Stomach (tissue), 9 donors: ENCODE measurements around the gene TRIM62. TPM values are rescaled to one million over a fixed set of nuclear protein-coding genes. Genes with fewer than 3 reads are reported as not detected.
A peak's percentile ranks its signal among the peaks of the same experiment; 100 is the strongest.

Experiments used
- DNase-seq, 2 donors: peaks; one replicate each; pipeline versions ENCODE4 v3.0.0 to v3.0.0-alpha.2; 2013 to 2019
- H3K27ac ChIP-seq, 5 donors: fragments of 200-600 bp in 4 of 5; sonication (generic) in 4 of 5; one replicate each; pipeline ENCODE4 v1.5.1; 2013 to 2019; ENCODE audit warnings: mild to moderate bottlenecking in 1 of 5, moderate library complexity in 1 of 5
- H3K27me3 ChIP-seq, 3 donors: fragments of 200-600 bp; sonication (generic); one replicate each; pipeline ENCODE4 v1.5.1; 2017 to 2019; ENCODE audit warnings: mixed run types in 1 of 3
- H3K36me3 ChIP-seq, 4 donors: fragments of 200-600 bp; sonication (generic); 1 replicate in 3 of 4; 2 replicates in 1 of 4; pipeline ENCODE4 v1.5.1; 2016 to 2019
- H3K4me1 ChIP-seq, 4 donors: fragments of 200-600 bp; sonication (generic); one replicate each; pipeline ENCODE4 v1.5.1; 2016 to 2019
- H3K4me3 ChIP-seq, 4 donors: fragments of 200-600 bp; sonication (generic) in 3 of 4; one replicate each; pipeline ENCODE4 v1.5.1; 2016 to 2019; ENCODE audit warnings: mild to moderate bottlenecking in 1 of 4
- H3K9me3 ChIP-seq, 4 donors: fragments of 200-600 bp; sonication (generic); one replicate each; pipeline ENCODE4 v1.5.1; 2016 to 2019
- CTCF ChIP-seq, 7 experiments: fragments of 450-650 bp in 4 of 7; fragments of 200-600 bp in 3 of 7; sonication (generic) in 3 of 7; IDR thresholded peaks; one replicate each; pipeline ENCODE4 v1.5.1; 2016 to 2019; ENCODE audit warnings: antibody characterized with exemption in 7 of 7, control low read depth in 2 of 7, mild to moderate bottlenecking in 1 of 7
- EP300 ChIP-seq: sonication (generic); formaldehyde crosslinking; IDR thresholded peaks from one replicate; pipeline ENCODE4 v1.6.1; 2017; ENCODE audit warnings: antibody characterized with exemption
- POLR2A ChIP-seq, 4 donors: fragments of 450-650 bp; IDR thresholded peaks; one replicate each; pipeline ENCODE4 v1.6.1; 2016; ENCODE audit warnings: antibody characterized with exemption in 4 of 4, control low read depth in 2 of 4, mild to moderate bottlenecking in 1 of 4, moderate library complexity in 1 of 4
- POLR2AphosphoS5 ChIP-seq, 3 donors: sonication (generic); formaldehyde crosslinking; IDR thresholded peaks; one replicate each; pipeline ENCODE4 v1.6.1; 2016; ENCODE audit warnings: antibody characterized with exemption in 3 of 3
- WGBS, 5 donors: extraction: QIAGEN DNeasy Blood & Tissue Kit in 3 of 5; methylation state at CpG; one replicate each; pipeline versions ENCODE4 v1.1.5 to v1.1.7; 2013 to 2018; 5-methylcytosine and 5-hydroxymethylcytosine counted together
- intact Hi-C: fragments of 100-400 bp; cut with DNase I; formaldehyde crosslinking; loops from one replicate; pipeline ENCODE4 v1.15.1; 2023; ENCODE audit warnings: low total_unique reads
- polyA plus RNA-seq, 3 donors: library from polyadenylated mRNA; stranded (reverse); fragments of 200-250 nt; gene quantifications; one replicate each; pipeline ENCODE4 v1.2.3, GENCODE V29; 2013
- total RNA-seq, 5 donors: library from RNA; depleted of rRNA; stranded (reverse); fragments of >200 nt; gene quantifications; one replicate each; pipeline versions ENCODE4 v1.1.0 to v1.2.3, GENCODE V29; 2014 to 2016
- donor health status: healthy with polysubstance abuse.
- donor health status: Bipolar disorder and iron deficiency.
- donor health status: healthy.

Gene TRIM62
- total and polyA plus RNA-seq, 8 donors = 0.76 to 18.1 (median 3.1) TPM

GRCh38 chr1:33146003-33146402 is 35.8 kb downstream of the TRIM62 start:
- no peak for DNase-seq
- no peak for TF ChIP-seq CTCF (IDR thresholded peaks at IDR 0.05)
- no peak for TF ChIP-seq POLR2AphosphoS5 (IDR thresholded peaks at IDR 0.05)
- TF ChIP-seq POLR2A (IDR thresholded peaks at IDR 0.05) = no peak
- no peaks in the 10 kb centered on the region for H3K9me3 ChIP-seq
- H3K27ac ChIP-seq = no peak overlapping the region
- H3K27me3 ChIP-seq = no peaks in the 10 kb centered on the region
- intact Hi-C loops = no loop called here
- peaks cover 18 to 34% (median 27%) of the 10 kb centered on the region in 4 donors for H3K4me1 ChIP-seq
- no peak overlapping the region for H3K4me3 ChIP-seq
- 82 to 95% (median 88%) methylated on average over 3 of the region's 3 CpGs for WGBS, 5 donors
- peaks cover 13 to 37% (median 32%) of the 10 kb centered on the region in 4 donors for H3K36me3 ChIP-seq

GRCh38 chr1:33143698-33144097 is 38.1 kb downstream of the TRIM62 start:
- intact Hi-C loops = no loop called here
- H3K27ac ChIP-seq = peak overlapping the region in 1 of 5 donors; percentile 47
- peaks cover 13 to 37% (median 32%) of the 10 kb centered on the region in 4 donors for H3K36me3 ChIP-seq
- WGBS, 5 donors = 64 to 84% (median 73%) methylated on average over 2 of the region's 2 CpGs
- H3K4me1 ChIP-seq = peaks cover 0 to 26% (median 16%) of the 10 kb centered on the region in 4 donors
- no peak for DNase-seq
- H3K9me3 ChIP-seq = no peaks in the 10 kb centered on the region
- no peaks in the 10 kb centered on the region for H3K27me3 ChIP-seq
- H3K4me3 ChIP-seq = no peak overlapping the region
- TF ChIP-seq EP300 (no peak), POLR2A (IDR thresholded peaks at IDR 0.05) (no peak), CTCF (IDR thresholded peaks at IDR 0.05) (no peak), POLR2AphosphoS5 (IDR thresholded peaks at IDR 0.05) (no peak)

GRCh38 chr1:33143176-33143575 is 38.7 kb downstream of the TRIM62 start:
- TF ChIP-seq POLR2A (IDR thresholded peaks at IDR 0.05) (no peak), CTCF (IDR thresholded peaks at IDR 0.05) (no peak), POLR2AphosphoS5 (IDR thresholded peaks at IDR 0.05) (no peak), EP300 (no peak)
- 50 to 62% (median 54%) methylated on average over 4 of the region's 4 CpGs for WGBS, 5 donors
- no peak overlapping the region for H3K4me3 ChIP-seq
- no peaks in the 10 kb centered on the region for H3K9me3 ChIP-seq
- H3K36me3 ChIP-seq = peaks cover 13 to 37% (median 32%) of the 10 kb centered on the region in 4 donors
- intact Hi-C loops = no loop called here
- peak in 1 of 2 donors; percentile 89 for DNase-seq
- no peaks in the 10 kb centered on the region for H3K27me3 ChIP-seq
- H3K4me1 ChIP-seq = peaks cover 0 to 26% (median 16%) of the 10 kb centered on the region in 4 donors
- peak overlapping the region in 1 of 5 donors; percentile 47 for H3K27ac ChIP-seq

- 50 to 60% (median 53%) methylated on average over 6 to 7 of the region's 7 CpGs for WGBS, 5 donors
- intact Hi-C loops = no loop called here
- H3K27me3 ChIP-seq = no peaks in the 10 kb centered on the region
- no peaks in the 10 kb centered on the region for H3K9me3 ChIP-seq
- TF ChIP-seq POLR2A (IDR thresholded peaks at IDR 0.05) (no peak), CTCF (IDR thresholded peaks at IDR 0.05) (no peak), EP300 (no peak), POLR2AphosphoS5 (IDR thresholded peaks at IDR 0.05) (no peak)
- H3K4me1 ChIP-seq = peaks cover 0 to 26% (median 16%) of the 10 kb centered on the region in 4 donors
- H3K36me3 ChIP-seq = peaks cover 13 to 33% (median 30%) of the 10 kb centered on the region in 4 donors
- no peak for DNase-seq
- H3K27ac ChIP-seq = peak overlapping the region in 1 of 5 donors; percentile 47
- H3K4me3 ChIP-seq = no peak overlapping the region
Measured at GRCh38 chr1:33142483-33143064, 39.3 kb downstream of the TRIM62 start.
